Activated CD4-positive, alpha-beta T cell treated with anti-CD3 and anti-CD28 coated beads for 4 hours (primary cell): ENCODE results near the gene RGPD8.
A peak's percentile ranks its signal among the peaks of the same experiment; 100 is the strongest.
"Not testable (repeated sequence)": the region's sequence is repeated elsewhere in the genome, so short reads cannot be mapped to it uniquely, and the experiment has no call there.

Source experiments
- DNase-seq, 2 donors: peaks; one replicate each; pipeline ENCODE4 v3.0.0-alpha.2; 2020

Gene RGPD8

GRCh38 chr2:112433480-112433879 is at the start of gene RGPD8:
Gene RGPD8 (minus strand): TSS chr2:112433645. CDS start chr2:112433453, 192 bp downstream.
- DNase-seq: peak; percentile 85 to 93

GRCh38 chr2:112483042-112483473 is 49.6 kb upstream of the RGPD8 start:
- no peak for DNase-seq

- peak; percentile 37 to 40 for DNase-seq
Measured at GRCh38 chr2:112482309-112483041, 49.0 kb upstream of the RGPD8 start.

- peak; percentile 78 to 82 for DNase-seq
Measured at GRCh38 chr2:112481528-112482233, 48.2 kb upstream of the RGPD8 start, which contains the start of gene TTL. Gene TTL (plus strand): TSS chr2:112482156. CDS start chr2:112482345, 189 bp downstream.

GRCh38 chr2:112481050-112481527 is 47.6 kb upstream of the RGPD8 start:
- peak; percentile 79 to 81 for DNase-seq

GRCh38 chr2:112480530-112481049 is 47.1 kb upstream of the RGPD8 start:
- peak; percentile 20 to 30 for DNase-seq

GRCh38 chr2:112476434-112476833 is 43.0 kb upstream of the RGPD8 start:
- DNase-seq: no peak

GRCh38 chr2:112474844-112475486 is 41.5 kb upstream of the RGPD8 start:
- DNase-seq: no peak

- no peak for DNase-seq
Measured at GRCh38 chr2:112472547-112473263, 39.3 kb upstream of the RGPD8 start.

- no peak for DNase-seq
Measured at GRCh38 chr2:112465382-112465781, 31.9 kb upstream of the RGPD8 start.

GRCh38 chr2:112463256-112463655 is 29.8 kb upstream of the RGPD8 start:
- no peak for DNase-seq

GRCh38 chr2:112462178-112462577 is 28.7 kb upstream of the RGPD8 start:
- DNase-seq: no peak

- no peak for DNase-seq
Measured at GRCh38 chr2:112459372-112459771, 25.9 kb upstream of the RGPD8 start.

GRCh38 chr2:112454586-112454985 is 21.1 kb upstream of the RGPD8 start:
- DNase-seq: no peak

GRCh38 chr2:112451317-112451716 is 17.9 kb upstream of the RGPD8 start:
- no peak for DNase-seq

GRCh38 chr2:112449854-112450253 is 16.4 kb upstream of the RGPD8 start:
- DNase-seq: no peak

GRCh38 chr2:112444256-112444655 is 10.8 kb upstream of the RGPD8 start:
- not testable (repeated sequence) for DNase-seq

GRCh38 chr2:112438603-112439261 is 5.3 kb upstream of the RGPD8 start:
- not testable (repeated sequence) for DNase-seq

GRCh38 chr2:112437405-112437831 is 4.0 kb upstream of the RGPD8 start:
- not testable (repeated sequence) for DNase-seq

- not testable (repeated sequence) for DNase-seq
Measured at GRCh38 chr2:112436993-112437392, 3.5 kb upstream of the RGPD8 start.

GRCh38 chr2:112435716-112436431 is 2.4 kb upstream of the RGPD8 start:
- not testable (repeated sequence) for DNase-seq
